ENCODE results near the gene CALML4.
"Not testable (repeated sequence)": the region's sequence is repeated elsewhere in the genome, so short reads cannot be mapped to it uniquely, and the experiment has no call there.

The CALML4 gene

DNA sequence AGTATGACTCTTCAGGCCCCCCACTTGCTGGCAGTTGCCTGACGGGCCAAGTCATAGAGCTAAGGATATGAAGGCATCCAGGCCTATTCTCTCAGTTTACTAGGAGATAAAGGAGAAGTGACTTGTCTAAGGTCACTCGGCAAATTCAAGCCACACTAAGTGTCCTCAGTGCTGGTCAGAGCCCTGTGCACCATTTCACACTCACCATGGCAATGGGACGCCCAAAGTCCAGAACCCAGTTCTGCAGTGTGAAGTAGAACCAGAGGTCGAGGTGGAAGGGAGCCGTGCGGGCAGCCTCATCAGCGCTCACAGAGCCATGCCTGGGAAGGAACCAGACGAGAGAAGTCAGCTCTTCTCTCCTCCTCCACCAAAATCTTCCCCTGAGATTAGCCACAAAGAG is 13.2 kb upstream of the CALML4 start:
- H3K4me1 Mint-ChIP-seq (ENCODE audit: low read depth): peaks cover 7% of the 10 kb centered on the region
- no peak overlapping the region for H3K4me3 Mint-ChIP-seq
- no peaks in the 10 kb centered on the region for H3K27me3 Mint-ChIP-seq (ENCODE audit: low read depth)
- no peak overlapping the region for H3K27ac Mint-ChIP-seq
- peaks cover 13% of the 10 kb centered on the region for H3K36me3 Mint-ChIP-seq (ENCODE audit: low read depth)
- H3K9me3 Mint-ChIP-seq: no peaks in the 10 kb centered on the region

DNA sequence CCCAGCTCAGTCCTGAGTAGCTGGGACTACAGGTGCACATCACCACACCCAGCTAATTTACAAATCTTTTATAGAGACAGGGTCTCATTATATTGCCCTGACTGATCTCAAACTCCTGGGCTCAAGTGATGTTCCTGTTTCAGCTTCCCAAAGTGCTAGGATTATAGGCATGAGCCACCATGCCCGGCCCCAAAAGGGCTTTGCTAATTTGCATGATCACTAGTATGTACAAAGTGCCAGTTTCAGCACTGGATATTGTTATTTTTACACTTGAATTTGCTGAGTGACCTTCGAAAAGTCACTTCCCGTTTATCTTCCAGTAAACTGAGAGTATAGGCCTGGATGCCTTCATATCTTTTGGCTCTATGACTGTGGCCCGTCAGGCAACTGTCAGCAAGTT is 12.2 kb upstream of the CALML4 start:
- Mint-ChIP-seq H3K36me3 (ENCODE audit: low read depth) (peaks cover 10% of the 10 kb centered on the region), H3K27ac (no peak overlapping the region), H3K4me3 (no peak overlapping the region), H3K27me3 (ENCODE audit: low read depth) (no peaks in the 10 kb centered on the region), H3K4me1 (ENCODE audit: low read depth) (peaks cover 7% of the 10 kb centered on the region), H3K9me3 (no peaks in the 10 kb centered on the region)

DNA sequence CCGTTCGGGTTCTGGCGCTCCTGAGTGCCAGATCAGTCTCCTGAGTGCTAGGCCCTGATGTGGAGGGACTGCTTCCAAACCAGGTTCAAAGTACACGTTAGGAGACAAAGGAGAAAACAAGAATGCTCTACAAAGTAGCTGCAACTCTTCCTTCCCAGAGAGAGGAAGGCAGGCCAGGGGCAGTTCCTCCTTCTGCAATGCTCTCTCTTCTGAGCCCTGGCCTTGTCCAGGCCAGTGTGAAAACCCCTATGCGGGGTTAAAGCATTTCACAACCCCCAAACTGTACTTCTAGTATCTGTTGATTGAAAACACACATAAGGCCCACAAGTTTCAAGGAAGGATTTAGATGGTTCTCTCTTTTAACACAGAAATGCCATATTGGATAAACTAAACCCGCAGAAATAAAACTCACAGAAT is 9.7 kb upstream of the CALML4 start:
- Mint-ChIP-seq H3K4me3 (no peak overlapping the region), H3K27ac (no peak overlapping the region), H3K36me3 (ENCODE audit: low read depth) (peaks cover 10% of the 10 kb centered on the region), H3K9me3 (no peaks in the 10 kb centered on the region), H3K4me1 (ENCODE audit: low read depth) (peaks cover 11% of the 10 kb centered on the region), H3K27me3 (ENCODE audit: low read depth) (no peaks in the 10 kb centered on the region)

DNA sequence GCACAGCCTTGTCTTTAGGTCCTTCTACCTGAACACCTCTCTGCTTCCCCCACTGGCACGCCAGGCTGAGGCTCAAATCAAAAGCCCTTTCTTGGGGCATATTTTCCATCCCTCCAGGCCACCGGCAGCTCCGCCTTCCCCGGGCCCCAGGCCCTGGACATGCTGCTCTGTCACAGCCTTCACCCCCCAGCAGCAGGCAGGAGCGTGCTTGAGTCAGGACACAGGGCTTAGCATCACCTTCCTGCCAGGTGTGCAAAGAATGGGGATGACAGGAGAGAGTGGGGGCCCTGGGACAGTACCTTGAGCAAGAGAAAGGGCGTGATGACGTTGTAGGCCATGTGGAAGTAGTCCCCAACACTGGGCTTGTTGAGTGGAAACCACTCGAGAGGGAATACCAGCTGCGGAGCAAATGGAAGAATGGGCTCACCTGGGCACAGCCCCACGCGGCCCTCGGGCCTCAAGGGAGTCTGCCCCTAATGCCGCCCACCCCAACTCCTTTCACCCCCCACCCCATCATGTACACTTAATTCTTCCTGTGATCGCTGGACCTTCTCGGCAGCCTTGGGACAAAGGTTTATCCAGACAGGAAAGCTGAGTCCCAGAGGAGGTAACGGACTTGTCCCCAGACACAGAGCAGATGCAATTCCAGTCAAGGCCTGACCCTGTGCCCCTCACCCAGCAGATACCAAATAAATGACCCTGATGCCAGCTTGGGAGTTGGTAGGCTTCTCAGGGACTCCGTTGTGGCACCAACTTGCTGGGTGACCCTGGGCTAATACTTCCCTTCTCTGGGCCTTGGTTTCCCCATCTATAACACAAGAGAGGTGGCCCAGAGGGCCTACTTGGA is 9.1 kb upstream of the CALML4 start:
- no peaks in the 10 kb centered on the region for H3K9me3 Mint-ChIP-seq
- H3K4me3 Mint-ChIP-seq: no peak overlapping the region
- H3K27me3 Mint-ChIP-seq (ENCODE audit: low read depth): no peaks in the 10 kb centered on the region
- peaks cover 10% of the 10 kb centered on the region for H3K36me3 Mint-ChIP-seq (ENCODE audit: low read depth)
- H3K27ac Mint-ChIP-seq: no peak overlapping the region
- peaks cover 16% of the 10 kb centered on the region for H3K4me1 Mint-ChIP-seq (ENCODE audit: low read depth)

DNA sequence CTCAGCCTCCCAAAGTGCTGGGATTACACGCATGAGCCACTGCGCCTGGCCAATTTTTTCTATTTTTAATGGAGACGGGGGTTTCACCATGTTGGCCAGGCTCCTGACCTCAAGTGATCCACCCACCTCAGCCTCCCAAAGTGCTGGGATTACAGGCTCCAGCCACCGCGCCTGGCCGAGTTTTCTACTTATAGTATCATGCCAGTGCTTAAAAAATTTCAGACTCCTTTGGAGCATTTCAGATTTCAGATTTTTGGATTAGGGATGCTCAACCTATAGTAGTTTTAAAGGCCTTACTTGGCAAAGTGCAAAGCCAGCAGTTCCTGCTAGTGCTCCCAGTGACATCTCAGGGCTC is 8.3 kb upstream of the CALML4 start:
- peaks cover 21% of the 10 kb centered on the region for H3K4me1 Mint-ChIP-seq (ENCODE audit: low read depth)
- H3K36me3 Mint-ChIP-seq (ENCODE audit: low read depth): peaks cover 12% of the 10 kb centered on the region
- not testable (repeated sequence) for H3K27me3 Mint-ChIP-seq (ENCODE audit: low read depth); H3K4me3 Mint-ChIP-seq; H3K9me3 Mint-ChIP-seq; H3K27ac Mint-ChIP-seq

DNA sequence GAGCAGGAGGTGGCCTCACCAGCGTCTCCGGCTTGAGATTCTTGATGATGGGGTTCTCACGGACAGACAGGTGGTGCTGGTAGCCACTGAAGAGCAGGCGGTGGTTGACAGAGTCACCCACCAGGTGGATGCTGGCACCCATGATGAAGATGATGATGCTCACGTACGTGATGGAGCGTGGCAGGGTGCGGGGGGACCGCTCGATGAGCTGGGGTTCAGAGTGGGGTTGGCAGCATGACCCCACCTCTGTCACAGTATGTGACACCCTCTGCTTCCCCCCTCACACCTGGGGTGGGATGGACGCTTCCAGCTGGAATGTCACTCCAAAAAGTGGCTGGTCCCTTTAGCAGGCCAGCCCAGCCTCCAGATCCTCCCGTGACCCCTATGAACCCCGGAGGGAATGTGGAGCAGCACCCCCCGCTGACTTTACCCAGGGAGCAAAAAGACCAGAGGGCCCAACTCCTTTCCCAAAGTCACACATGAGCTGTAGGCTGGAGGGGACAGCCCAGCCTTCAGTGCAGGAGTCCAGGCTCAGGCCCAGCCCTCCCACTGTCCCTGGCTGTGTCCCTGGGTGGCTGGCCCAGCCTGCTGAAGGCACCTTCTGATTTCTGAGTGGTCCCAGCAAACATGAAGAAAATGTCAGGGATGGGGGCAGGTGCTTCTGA is 6.7 kb upstream of the CALML4 start:
- Mint-ChIP-seq H3K27ac (no peak overlapping the region), H3K36me3 (ENCODE audit: low read depth) (peaks cover 6% of the 10 kb centered on the region), H3K4me1 (ENCODE audit: low read depth) (peaks cover 26% of the 10 kb centered on the region), H3K27me3 (ENCODE audit: low read depth) (no peaks in the 10 kb centered on the region), H3K4me3 (no peak overlapping the region), H3K9me3 (no peaks in the 10 kb centered on the region)

DNA sequence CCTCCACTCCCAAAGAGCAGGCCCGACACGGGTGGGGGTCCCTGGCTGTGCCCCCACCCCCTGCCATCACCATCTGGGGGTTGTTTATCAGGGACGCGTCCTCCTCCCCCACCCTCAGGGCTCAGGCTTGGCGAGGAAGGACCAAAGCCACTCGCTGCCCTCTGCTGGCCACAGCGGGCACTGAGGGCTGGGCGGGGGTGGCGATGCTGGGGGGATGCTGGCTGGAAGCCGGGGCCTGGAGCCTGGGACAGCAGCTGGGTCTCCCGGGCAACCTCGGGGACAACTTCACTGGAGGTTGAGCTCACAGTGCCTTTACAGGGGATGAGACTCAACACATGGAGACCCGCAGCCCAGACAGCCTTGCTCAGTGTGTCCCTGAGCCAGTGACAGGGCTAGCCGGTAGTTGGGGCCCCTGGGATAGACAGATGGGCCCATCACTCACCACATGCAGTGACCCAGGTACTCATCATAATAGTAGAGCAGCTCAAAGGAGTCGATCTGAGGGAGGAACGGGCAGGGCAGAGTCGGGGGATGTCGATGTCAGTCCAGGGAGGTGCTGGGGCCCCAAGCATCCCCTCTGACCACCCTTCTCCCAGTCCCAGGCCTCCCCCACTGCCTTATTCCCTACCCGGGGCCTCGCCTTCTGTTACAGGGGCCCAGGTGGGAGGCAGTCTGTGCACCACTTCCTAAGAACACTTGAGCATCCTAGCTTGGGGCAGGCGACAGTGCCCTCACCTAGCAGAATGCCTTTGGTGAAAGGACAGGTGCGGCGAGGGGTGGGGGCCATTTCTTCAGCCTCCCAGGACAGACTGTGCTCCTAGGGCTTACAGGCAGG is 5.9 kb upstream of the CALML4 start:
- H3K9me3 Mint-ChIP-seq: no peaks in the 10 kb centered on the region
- H3K4me1 Mint-ChIP-seq (ENCODE audit: low read depth): peaks cover 25% of the 10 kb centered on the region
- peaks cover 6% of the 10 kb centered on the region for H3K36me3 Mint-ChIP-seq (ENCODE audit: low read depth)
- H3K4me3 Mint-ChIP-seq: no peak overlapping the region
- H3K27ac Mint-ChIP-seq: no peak overlapping the region
- H3K27me3 Mint-ChIP-seq (ENCODE audit: low read depth): no peaks in the 10 kb centered on the region

DNA sequence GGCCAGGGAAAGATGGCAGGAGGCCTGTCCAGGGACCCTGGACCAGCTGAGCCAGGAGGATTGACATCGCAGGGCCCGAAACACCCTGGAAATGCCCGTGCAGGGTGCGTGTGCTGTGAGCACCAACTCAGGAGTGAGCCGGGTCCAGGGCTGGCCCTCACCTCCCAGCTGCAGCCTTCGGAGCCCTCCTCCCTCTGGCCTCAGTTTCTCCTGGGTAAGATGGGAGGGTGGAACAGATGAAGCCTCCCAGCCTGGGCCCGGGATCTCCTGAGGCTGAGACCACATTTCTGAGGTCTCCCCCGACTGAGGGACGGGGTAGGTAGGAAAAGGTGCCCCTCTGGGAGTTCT is 5.3 kb upstream of the CALML4 start:
- peaks cover 27% of the 10 kb centered on the region for H3K4me1 Mint-ChIP-seq (ENCODE audit: low read depth)
- no peak overlapping the region for H3K4me3 Mint-ChIP-seq
- H3K27me3 Mint-ChIP-seq (ENCODE audit: low read depth): no peaks in the 10 kb centered on the region
- H3K36me3 Mint-ChIP-seq (ENCODE audit: low read depth): peaks cover 6% of the 10 kb centered on the region
- no peaks in the 10 kb centered on the region for H3K9me3 Mint-ChIP-seq
- peak overlapping the region; percentile 96 for H3K27ac Mint-ChIP-seq

DNA sequence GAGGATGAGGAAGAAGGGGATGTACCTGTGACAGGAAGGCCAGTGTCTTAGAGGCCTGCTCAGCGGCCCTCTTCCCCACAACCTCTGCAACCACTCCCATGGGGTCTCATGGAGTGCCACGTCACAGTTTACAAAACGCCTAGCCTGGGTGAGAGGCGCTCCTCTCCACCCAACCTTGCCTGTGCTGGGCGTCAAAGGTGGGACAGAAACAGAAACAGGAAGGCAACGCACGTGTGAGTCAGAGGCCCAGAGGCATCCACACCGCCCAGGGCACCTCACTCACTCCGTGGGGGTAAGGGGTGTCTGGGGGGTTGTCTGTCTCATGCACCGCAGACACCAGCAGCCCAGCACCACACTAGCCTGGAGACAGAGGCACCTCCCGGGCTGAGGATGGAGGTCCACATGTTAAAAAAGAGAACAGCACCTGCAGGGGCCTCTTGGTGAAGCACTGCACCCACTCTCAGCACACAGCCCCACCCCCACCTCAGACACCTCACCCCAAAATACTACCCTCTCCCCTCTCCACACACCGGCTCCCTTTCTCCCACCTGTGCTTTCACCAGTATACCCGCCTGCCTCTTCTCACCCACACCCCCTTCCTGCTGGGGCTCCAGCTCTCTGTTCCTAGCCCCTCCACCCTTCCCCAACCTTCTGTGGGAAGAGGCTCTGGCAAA is 4.7 kb upstream of the CALML4 start:
- Mint-ChIP-seq H3K4me1 (ENCODE audit: low read depth) (peaks cover 28% of the 10 kb centered on the region), H3K4me3 (peak overlapping the region; percentile 40), H3K36me3 (ENCODE audit: low read depth) (peaks cover 4% of the 10 kb centered on the region), H3K27ac (peak overlapping the region; percentile 96), H3K27me3 (ENCODE audit: low read depth) (no peaks in the 10 kb centered on the region), H3K9me3 (no peaks in the 10 kb centered on the region)

DNA sequence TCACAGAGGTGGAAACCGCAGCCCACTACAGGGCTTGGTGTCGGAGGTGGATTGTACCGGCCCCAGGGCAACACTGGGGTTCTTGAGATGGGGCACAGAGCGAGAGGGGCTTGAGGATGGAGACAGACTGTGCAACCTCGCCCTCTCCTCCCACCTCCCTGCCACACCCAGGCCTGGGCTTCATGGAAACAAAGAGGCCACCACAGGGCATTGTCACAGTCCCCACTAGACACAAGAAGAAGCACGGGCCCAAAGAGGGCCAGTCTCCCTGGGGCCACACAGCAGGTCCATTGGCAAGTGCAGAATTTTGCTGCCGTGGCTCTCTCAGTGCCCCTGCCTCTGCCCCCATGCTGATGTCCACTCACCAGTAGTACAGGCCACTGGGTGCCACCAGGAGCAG is 4.1 kb upstream of the CALML4 start:
- peak overlapping the region; percentile 40 for H3K4me3 Mint-ChIP-seq
- H3K27ac Mint-ChIP-seq: peak overlapping the region; percentile 96
- H3K36me3 Mint-ChIP-seq (ENCODE audit: low read depth): peaks cover 4% of the 10 kb centered on the region
- peaks cover 31% of the 10 kb centered on the region for H3K4me1 Mint-ChIP-seq (ENCODE audit: low read depth)
- no peaks in the 10 kb centered on the region for H3K9me3 Mint-ChIP-seq
- no peaks in the 10 kb centered on the region for H3K27me3 Mint-ChIP-seq (ENCODE audit: low read depth)

DNA sequence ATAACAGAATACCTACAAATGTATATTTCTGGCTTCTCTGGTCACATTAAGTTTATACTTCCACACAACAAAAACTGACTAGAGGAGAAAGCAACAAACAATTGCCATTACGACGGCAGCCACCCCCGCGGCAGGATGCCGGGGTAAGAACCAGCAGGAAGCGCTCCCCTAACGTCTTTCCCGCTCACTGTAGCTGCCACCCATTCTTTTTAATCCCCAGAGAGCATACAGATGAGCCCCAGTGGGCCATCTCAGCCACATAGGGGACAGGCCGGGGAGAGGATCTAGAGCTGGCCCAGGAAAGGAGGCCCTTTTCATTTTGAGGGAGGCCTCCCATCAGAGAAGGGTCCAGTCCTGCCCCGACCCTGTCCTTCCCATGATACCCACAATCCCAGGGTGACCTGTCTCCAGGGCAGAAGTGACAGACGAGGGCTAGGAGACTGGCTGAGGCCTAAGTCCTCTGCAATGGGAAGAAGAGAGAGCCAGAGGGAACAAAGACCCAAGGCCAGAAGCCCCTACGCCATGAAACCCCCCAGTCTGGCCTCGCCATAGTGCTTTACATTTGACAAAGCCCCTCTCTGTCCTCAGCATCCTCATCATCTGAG is 3.6 kb upstream of the CALML4 start:
- Mint-ChIP-seq H3K27ac (peak overlapping the region; percentile 96), H3K36me3 (ENCODE audit: low read depth) (peaks cover 4% of the 10 kb centered on the region), H3K4me1 (ENCODE audit: low read depth) (peaks cover 30% of the 10 kb centered on the region), H3K9me3 (no peaks in the 10 kb centered on the region), H3K4me3 (peak overlapping the region; percentile 77), H3K27me3 (ENCODE audit: low read depth) (no peaks in the 10 kb centered on the region)

DNA sequence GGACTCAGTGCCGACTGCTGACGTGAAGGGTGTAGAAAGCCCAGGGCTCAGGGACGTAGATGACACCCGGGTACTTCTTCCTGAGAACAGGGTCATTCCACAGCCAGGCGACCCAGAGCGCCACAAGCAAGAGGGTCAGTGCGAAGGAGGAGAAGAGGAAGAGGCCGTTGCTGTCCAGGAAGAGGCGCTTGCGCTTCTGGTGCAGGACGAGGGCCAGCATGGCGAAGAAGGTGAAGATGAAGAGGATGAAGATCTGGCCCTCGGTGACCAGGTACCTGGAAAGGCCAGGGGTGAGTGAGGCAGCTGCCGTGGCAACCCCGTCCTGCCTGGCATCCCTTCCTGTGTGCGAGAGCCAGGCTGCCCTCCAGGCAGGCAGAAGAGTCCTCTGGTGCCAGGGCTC is 3.0 kb upstream of the CALML4 start:
- Mint-ChIP-seq H3K4me1 (ENCODE audit: low read depth) (peaks cover 34% of the 10 kb centered on the region), H3K4me3 (peak overlapping the region; percentile 56), H3K36me3 (ENCODE audit: low read depth) (peaks cover 4% of the 10 kb centered on the region), H3K27ac (peak overlapping the region; percentile 84), H3K9me3 (no peaks in the 10 kb centered on the region), H3K27me3 (ENCODE audit: low read depth) (no peaks in the 10 kb centered on the region)

DNA sequence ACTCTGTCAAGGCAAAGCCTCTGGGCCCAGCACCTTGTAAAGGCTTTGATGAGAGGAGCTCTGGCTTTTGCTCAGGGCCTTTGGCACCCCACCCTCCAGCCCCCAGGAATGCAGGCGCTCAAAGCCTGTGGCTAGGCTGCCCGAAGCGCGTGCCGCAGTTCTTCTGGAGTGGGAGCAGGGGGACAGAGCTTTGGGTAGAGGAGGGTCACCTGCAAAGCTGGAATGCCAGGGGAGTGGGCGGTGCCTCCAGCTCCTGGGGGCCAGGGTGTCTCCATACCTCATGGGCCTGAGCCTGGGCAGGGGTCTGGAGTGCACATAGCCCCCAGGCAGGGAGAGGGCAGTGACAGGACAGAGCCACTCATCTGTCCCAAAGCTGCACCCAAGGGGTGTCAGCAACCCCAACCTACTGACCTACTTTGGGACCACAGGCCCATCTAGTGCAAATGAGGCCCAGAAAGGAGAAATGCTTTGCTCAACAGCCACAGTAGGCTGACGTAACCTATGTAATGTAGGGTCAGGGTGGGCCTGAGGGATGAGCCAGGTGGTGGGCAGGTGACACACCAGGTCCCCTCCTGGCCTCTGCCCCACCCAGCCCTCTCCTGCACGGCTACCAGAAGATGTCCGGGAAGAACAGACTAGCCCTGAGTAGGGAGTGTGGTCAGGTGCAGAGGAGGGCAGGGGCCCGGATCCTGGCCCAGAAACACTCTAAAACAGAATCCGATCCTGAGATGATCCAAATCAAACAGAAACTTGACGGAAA is 2.2 kb upstream of the CALML4 start:
- peaks cover 37% of the 10 kb centered on the region for H3K4me1 Mint-ChIP-seq (ENCODE audit: low read depth)
- H3K4me3 Mint-ChIP-seq: peak overlapping the region; percentile 28
- no peaks in the 10 kb centered on the region for H3K27me3 Mint-ChIP-seq (ENCODE audit: low read depth)
- no peaks in the 10 kb centered on the region for H3K9me3 Mint-ChIP-seq
- H3K27ac Mint-ChIP-seq: peak overlapping the region; percentile 49
- peaks cover 4% of the 10 kb centered on the region for H3K36me3 Mint-ChIP-seq (ENCODE audit: low read depth)

Data from T-helper 1 cell treated with Interleukin-12 subunit alpha and Interleukin-12 subunit beta and Interleukin-4 antibody, amounts not matched to agents 30 μg/mL and 1 μg/mL, for 36 hours (primary cell).